ENCODE results near the gene AGT.

Gene AGT

DNA sequence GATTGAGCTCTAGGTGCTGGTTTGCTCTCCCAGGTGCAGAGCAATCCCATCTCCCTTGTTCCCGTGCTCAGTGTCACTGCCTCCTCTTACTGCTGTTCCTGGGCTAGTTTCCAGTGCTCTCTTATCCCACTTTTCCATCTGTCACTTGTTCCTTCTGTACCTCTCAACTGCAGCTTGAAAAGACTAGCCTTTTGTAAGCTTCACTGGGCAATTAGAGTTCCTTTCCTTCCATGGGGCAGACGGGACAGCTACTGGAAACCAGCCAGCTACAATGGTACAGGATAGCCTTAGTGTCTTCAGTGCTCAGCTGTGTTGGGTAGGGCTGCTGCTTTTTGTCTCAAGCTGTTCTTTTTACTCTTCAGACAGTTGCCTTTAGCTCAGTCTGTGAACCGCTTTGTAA is 31.6 kb downstream of the AGT start:
- H3K27ac ChIP-seq (ENCODE audit: low read length): no peak overlapping the region
- H3F3A ChIP-seq (ENCODE audit: insufficient read depth, low read length): no peaks in the 10 kb centered on the region
- H4K20me1 ChIP-seq (ENCODE audit: insufficient read depth, low read length): no peaks in the 10 kb centered on the region
- H2AFZ ChIP-seq (ENCODE audit: low read length): no peak overlapping the region
- no peaks in the 10 kb centered on the region for H3K9me3 ChIP-seq (replicated peaks; ENCODE audit: insufficient read depth, low read length)
- TF ChIP-seq CTCF (IDR thresholded peaks at IDR 0.05; ENCODE audit: low read length): no peak
- no peak for TF ChIP-seq EZH2phosphoT487 (IDR thresholded peaks at IDR 0.05; ENCODE audit: low read length)
- TF ChIP-seq EZH2 (optimal IDR thresholded peaks at IDR 0.05; ENCODE audit: low read depth, low read length): no peak
- H3K27me3 ChIP-seq (replicated peaks; ENCODE audit: insufficient read depth, low read length): no peaks in the 10 kb centered on the region
- H3K4me3 ChIP-seq (ENCODE audit: low read length): no peak overlapping the region
- no peaks in the 10 kb centered on the region for H3K9me2 ChIP-seq (replicated peaks; ENCODE audit: insufficient read depth, low read length)
- no peak overlapping the region for H3K9ac ChIP-seq (ENCODE audit: low read length)
- no peaks in the 10 kb centered on the region for H3K79me2 ChIP-seq (ENCODE audit: low read length)
- no peak overlapping the region for H3K4me2 ChIP-seq (ENCODE audit: low read depth, low read length)
- no peak for DNase-seq
- H3K36me3 ChIP-seq (replicated peaks; ENCODE audit: insufficient read depth, low read length): peaks cover 28% of the 10 kb centered on the region
- H3K4me1 ChIP-seq (ENCODE audit: low read length): no peaks in the 10 kb centered on the region

DNA sequence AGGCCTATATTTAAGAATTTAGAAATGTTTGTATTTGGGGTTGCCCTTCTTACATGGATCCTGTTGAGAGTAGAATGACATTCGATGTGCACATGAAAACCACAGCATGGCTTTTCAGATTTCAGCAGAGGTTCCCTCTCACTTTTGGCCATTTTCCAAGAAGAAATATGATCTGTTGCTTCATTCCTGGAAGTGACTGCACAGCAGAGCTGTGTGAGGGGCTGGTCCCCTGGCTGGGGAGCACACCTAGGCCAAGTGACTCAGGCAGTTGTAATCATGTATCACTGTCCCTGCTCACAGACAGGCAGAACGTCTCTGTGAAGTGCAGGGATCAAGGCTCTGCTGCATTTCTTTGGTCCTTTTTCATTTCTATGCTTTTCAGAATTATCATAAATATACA is 32.3 kb downstream of the AGT start:
- no peaks in the 10 kb centered on the region for H4K20me1 ChIP-seq (ENCODE audit: insufficient read depth, low read length)
- H2AFZ ChIP-seq (ENCODE audit: low read length): no peak overlapping the region
- no peaks in the 10 kb centered on the region for H3K9me2 ChIP-seq (replicated peaks; ENCODE audit: insufficient read depth, low read length)
- H3F3A ChIP-seq (ENCODE audit: insufficient read depth, low read length): no peaks in the 10 kb centered on the region
- peaks cover 25% of the 10 kb centered on the region; the same call in 1 of the 2 replicates for H3K36me3 ChIP-seq (replicated peaks; ENCODE audit: insufficient read depth, low read length)
- H3K4me3 ChIP-seq (ENCODE audit: low read length): no peak overlapping the region
- H3K27me3 ChIP-seq (replicated peaks; ENCODE audit: insufficient read depth, low read length): no peaks in the 10 kb centered on the region
- no peak overlapping the region for H3K4me2 ChIP-seq (ENCODE audit: low read depth, low read length)
- no peaks in the 10 kb centered on the region for H3K4me1 ChIP-seq (ENCODE audit: low read length)
- TF ChIP-seq EZH2phosphoT487 (IDR thresholded peaks at IDR 0.05; ENCODE audit: low read length) (no peak), EZH2 (optimal IDR thresholded peaks at IDR 0.05; ENCODE audit: low read depth, low read length) (no peak), CTCF (IDR thresholded peaks at IDR 0.05; ENCODE audit: low read length) (no peak)
- DNase-seq: no peak
- no peak overlapping the region for H3K27ac ChIP-seq (ENCODE audit: low read length)
- H3K9me3 ChIP-seq (replicated peaks; ENCODE audit: insufficient read depth, low read length): no peaks in the 10 kb centered on the region
- H3K79me2 ChIP-seq (ENCODE audit: low read length): no peaks in the 10 kb centered on the region
- H3K9ac ChIP-seq (ENCODE audit: low read length): no peak overlapping the region

GRCh38 chr1:230680300-230681025 is 33.5 kb downstream of the AGT start:
- no peaks in the 10 kb centered on the region for H3K27me3 ChIP-seq (replicated peaks; ENCODE audit: insufficient read depth, low read length)
- H3K9me3 ChIP-seq (replicated peaks; ENCODE audit: insufficient read depth, low read length): no peaks in the 10 kb centered on the region
- peaks cover 18% of the 10 kb centered on the region; the same call in 1 of the 2 replicates for H3K36me3 ChIP-seq (replicated peaks; ENCODE audit: insufficient read depth, low read length)
- TF ChIP-seq EZH2 (optimal IDR thresholded peaks at IDR 0.05; ENCODE audit: low read depth, low read length): no peak
- TF ChIP-seq EZH2phosphoT487 (IDR thresholded peaks at IDR 0.05; ENCODE audit: low read length): no peak
- no peak for TF ChIP-seq CTCF (IDR thresholded peaks at IDR 0.05; ENCODE audit: low read length)
- no peaks in the 10 kb centered on the region for H3K79me2 ChIP-seq (ENCODE audit: low read length)
- H3K4me2 ChIP-seq (ENCODE audit: low read depth, low read length): no peak overlapping the region
- no peaks in the 10 kb centered on the region for H4K20me1 ChIP-seq (ENCODE audit: insufficient read depth, low read length)
- H3K9ac ChIP-seq (ENCODE audit: low read length): no peak overlapping the region
- no peak overlapping the region for H3K27ac ChIP-seq (ENCODE audit: low read length)
- no peak for DNase-seq
- no peak overlapping the region for H3K4me3 ChIP-seq (ENCODE audit: low read length)
- H2AFZ ChIP-seq (ENCODE audit: low read length): no peak overlapping the region
- H3F3A ChIP-seq (ENCODE audit: insufficient read depth, low read length): no peaks in the 10 kb centered on the region
- no peaks in the 10 kb centered on the region for H3K4me1 ChIP-seq (ENCODE audit: low read length)
- H3K9me2 ChIP-seq (replicated peaks; ENCODE audit: insufficient read depth, low read length): no peaks in the 10 kb centered on the region
